AG04450 (cell line): Measurements from ENCODE around the gene COX20. TPM values are rescaled to one million over a fixed set of nuclear protein-coding genes. Genes with fewer than 3 reads are reported as not detected.

Source experiments
- CTCF ChIA-PET: fragments of 300-600, 350-600 bp; formaldehyde crosslinking; extraction: SDS; loops from one replicate; lab custom pipeline; 2022; ENCODE audit warnings: antibody characterized with exemption, inconsistent platforms; lab: Charles Lee
- POLR2A ChIA-PET: fragments of 350-600 bp; formaldehyde crosslinking; extraction: SDS; loops from one replicate; lab custom pipeline; 2021; ENCODE audit warnings: antibody characterized with exemption, inconsistent platforms; lab: Yijun Ruan, JAX
- DNase-seq: peaks from one replicate; pipeline ENCODE4 v3.0.0-alpha.2; 2011; ENCODE audit warnings: low read depth, low spot score
- H3K27ac ChIP-seq: one replicate; pipeline ENCODE4 v1.5.1; 2012; ENCODE audit warnings: low read depth, low read length, control low read depth
- H3K27me3 ChIP-seq: one replicate; pipeline ENCODE4 v1.6.0; 2012; ENCODE audit warnings: low read length; ENCODE audit not compliant: control insufficient read depth, insufficient read depth
- H3K4me3 ChIP-seq: 2 replicates; pipeline ENCODE4 v1.5.1; 2011; ENCODE audit warnings: mild to moderate bottlenecking, low read depth, low read length, control low read depth
- H3K9me3 ChIP-seq: 2 replicates; pipeline ENCODE4 v1.5.1; 2012; ENCODE audit warnings: low read length; ENCODE audit not compliant: control insufficient read depth, insufficient read depth
- polyA plus RNA-seq: library from polyadenylated mRNA; depleted of rRNA; stranded (reverse); fragments of >200 nt; gene quantifications from 2 replicates; pipeline ENCODE4 v1.2.3, GENCODE V29; 2011
- TF ChIP-seq, protein P1 (sequence below): IDR thresholded peaks from 2 replicates; pipeline ENCODE4 v1.5.1; 2011; ENCODE audit warnings: low read depth, low read length, control low read depth, inconsistent platforms

The COX20 gene
- polyA plus RNA-seq, 1 experiment, result 45.8 TPM

DNA sequence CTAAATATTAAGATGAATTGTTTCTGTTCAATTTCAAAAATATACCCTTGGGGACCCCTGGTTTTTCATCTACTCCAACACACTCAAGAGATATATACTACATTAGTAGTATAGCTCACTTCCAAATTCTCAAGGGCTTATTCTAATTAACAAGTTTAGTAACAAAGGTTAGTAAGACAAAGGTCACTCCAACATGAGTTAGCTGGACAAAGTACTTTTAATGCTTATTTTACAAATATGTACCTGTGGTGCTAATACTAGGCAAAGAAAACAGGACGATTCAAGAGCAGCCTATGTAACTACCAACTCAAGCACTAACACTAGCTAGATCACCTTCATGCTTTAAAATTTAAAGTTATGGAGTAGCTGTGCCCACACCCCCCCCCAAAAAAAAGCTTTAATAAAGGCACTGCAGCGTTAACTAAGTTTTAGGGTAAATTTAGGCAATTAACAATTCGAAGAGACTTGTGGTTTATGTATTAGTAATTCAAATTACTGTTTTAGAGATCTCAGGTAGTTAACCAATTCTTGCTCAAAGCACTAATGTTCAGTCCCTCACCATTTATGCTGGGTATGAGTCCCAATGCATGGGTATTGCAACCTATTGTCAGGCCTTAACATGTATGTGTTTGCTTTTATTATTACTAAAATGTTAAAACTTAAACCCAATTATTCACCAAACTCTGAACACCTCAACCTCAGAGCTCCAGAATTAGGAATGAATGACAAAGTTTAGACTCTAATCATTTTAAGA lies 14.8 kb downstream of the COX20 start:
- no peak for DNase-seq
- POLR2A ChIA-PET, result interaction anchor here (0.6 to 0.7 kb wide), 4 partner anchors 13 to 91 kb away, joined by 3 to 5 read pairs (median 4); no protein-coding TSS in a partner anchor
- Histone ChIP-seq H3K9me3 (no peaks in the 10 kb centered on the region), H3K27ac (no peak overlapping the region), H3K4me3 (no peak overlapping the region), H3K27me3 (no peaks in the 10 kb centered on the region)
- TF ChIP-seq, protein P1, sequence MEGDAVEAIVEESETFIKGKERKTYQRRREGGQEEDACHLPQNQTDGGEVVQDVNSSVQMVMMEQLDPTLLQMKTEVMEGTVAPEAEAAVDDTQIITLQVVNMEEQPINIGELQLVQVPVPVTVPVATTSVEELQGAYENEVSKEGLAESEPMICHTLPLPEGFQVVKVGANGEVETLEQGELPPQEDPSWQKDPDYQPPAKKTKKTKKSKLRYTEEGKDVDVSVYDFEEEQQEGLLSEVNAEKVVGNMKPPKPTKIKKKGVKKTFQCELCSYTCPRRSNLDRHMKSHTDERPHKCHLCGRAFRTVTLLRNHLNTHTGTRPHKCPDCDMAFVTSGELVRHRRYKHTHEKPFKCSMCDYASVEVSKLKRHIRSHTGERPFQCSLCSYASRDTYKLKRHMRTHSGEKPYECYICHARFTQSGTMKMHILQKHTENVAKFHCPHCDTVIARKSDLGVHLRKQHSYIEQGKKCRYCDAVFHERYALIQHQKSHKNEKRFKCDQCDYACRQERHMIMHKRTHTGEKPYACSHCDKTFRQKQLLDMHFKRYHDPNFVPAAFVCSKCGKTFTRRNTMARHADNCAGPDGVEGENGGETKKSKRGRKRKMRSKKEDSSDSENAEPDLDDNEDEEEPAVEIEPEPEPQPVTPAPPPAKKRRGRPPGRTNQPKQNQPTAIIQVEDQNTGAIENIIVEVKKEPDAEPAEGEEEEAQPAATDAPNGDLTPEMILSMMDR, result no peak
- CTCF ChIA-PET, result interaction anchor here (0.6 to 3.2 kb wide), 5 partner anchors 13 to 307 kb away, joined by 3 to 24 read pairs (median 3); no protein-coding TSS in a partner anchor

DNA sequence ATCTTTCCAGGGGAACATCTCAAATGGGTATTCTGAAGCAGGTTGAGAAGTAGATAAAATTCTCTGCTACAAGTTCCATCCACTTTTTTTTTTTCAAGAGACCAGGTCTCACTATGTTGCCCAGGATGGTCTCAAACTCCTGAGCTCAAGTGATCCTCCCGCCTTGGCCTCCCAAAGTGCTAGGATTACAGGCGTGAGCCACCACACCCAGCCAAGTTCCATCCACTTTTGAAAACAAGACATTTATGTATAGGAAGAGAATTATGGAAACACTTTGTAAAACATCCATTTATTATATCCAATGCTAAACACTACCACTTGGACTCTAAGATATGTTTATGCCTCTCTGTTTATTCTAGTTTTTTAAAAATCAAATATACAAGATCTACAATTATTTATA lies 15.4 kb downstream of the COX20 start:
- Histone ChIP-seq H3K27ac (no peak overlapping the region), H3K4me3 (no peak overlapping the region), H3K27me3 (no peaks in the 10 kb centered on the region), H3K9me3 (no peaks in the 10 kb centered on the region)
- TF ChIP-seq, protein P1, result no peak
- CTCF ChIA-PET, result interaction anchor here (3.2 kb wide), 1 partner anchor 192 kb away, joined by 24 read pairs; no protein-coding TSS in a partner anchor
- no peak for DNase-seq
- POLR2A ChIA-PET, result interaction anchor here (0.7 kb wide), 2 partner anchors 12 to 74 kb away, joined by 3 to 4 read pairs; no protein-coding TSS in a partner anchor

DNA sequence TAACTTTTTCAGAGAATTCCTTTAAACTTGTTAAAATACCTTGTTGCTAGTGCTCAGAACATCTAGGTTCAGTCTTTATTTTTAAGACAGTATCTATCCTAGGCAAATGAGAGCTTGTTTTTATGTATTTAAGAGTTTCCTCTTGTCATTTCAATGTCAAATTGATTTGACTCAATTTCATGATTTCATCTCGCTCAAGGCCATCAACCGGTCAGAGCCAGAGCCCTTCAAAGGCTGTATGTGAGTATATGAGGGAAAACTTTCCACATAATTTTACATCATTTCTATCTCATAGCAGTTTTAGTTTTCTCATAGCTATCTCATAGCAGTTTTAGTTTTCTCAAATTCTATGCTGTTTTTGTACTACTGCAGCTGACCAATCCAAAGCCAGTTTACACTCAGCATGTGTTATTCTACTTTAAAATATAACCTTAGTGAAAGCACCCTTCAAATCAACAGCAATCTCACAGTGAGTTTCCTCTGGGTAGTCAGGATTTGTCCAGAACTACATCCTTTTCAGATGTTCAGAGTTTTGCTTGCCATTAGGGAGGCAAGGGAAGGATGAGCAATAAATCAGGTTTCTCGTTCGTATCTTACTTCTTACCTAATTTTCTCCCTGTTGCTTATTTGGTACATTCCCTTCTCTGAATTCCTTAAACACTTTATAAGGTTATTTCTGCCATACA lies 16.2 kb downstream of the COX20 start:
- H3K9me3 ChIP-seq, result no peaks in the 10 kb centered on the region
- POLR2A ChIA-PET, result interaction anchor here (0.6 kb wide), 1 partner anchor 242 kb away, joined by 4 read pairs; no protein-coding TSS in a partner anchor
- DNase-seq, result no peak
- TF ChIP-seq, protein P1, result no peak
- H3K27ac ChIP-seq, result no peak overlapping the region
- no peaks in the 10 kb centered on the region for H3K27me3 ChIP-seq
- CTCF ChIA-PET, result interaction anchor here (3.2 kb wide), 1 partner anchor 191 kb away, joined by 24 read pairs; no protein-coding TSS in a partner anchor
- no peak overlapping the region for H3K4me3 ChIP-seq

DNA sequence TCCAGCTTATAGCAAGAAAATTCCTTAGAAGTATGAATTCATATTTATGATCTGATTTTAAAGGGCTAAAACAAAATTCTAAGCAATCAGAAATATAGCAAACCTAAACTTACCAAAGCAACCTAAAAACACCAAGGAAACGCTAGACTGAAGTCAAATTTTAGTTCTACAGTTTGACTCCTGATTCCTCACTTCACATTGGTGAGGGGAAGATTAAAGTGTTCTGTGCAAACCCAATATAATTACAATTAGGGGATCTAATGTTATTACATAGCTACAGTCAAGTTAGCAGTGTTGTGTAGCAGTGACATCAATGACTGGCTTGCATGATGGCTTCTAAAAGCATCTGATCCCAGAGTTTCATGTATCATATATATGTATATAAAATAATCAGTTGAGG lies 17.2 kb downstream of the COX20 start:
- TF ChIP-seq, protein P1, result no peak
- CTCF ChIA-PET, result interaction anchor here (1.9 kb wide), 1 partner anchor 190 kb away, joined by 9 read pairs; no protein-coding TSS in a partner anchor
- Histone ChIP-seq H3K9me3 (no peaks in the 10 kb centered on the region), H3K4me3 (no peak overlapping the region), H3K27me3 (no peaks in the 10 kb centered on the region), H3K27ac (no peak overlapping the region)
- DNase-seq, result no peak
- POLR2A ChIA-PET, result no interaction called here
